NCI-H2107 (cell line): ENCODE results near the gene OSM.

Experiments
- DNase-seq: peaks from one replicate; lab custom pipeline; 2025; lab: John Stamatoyannopoulos, UW

OSM gene

DNA sequence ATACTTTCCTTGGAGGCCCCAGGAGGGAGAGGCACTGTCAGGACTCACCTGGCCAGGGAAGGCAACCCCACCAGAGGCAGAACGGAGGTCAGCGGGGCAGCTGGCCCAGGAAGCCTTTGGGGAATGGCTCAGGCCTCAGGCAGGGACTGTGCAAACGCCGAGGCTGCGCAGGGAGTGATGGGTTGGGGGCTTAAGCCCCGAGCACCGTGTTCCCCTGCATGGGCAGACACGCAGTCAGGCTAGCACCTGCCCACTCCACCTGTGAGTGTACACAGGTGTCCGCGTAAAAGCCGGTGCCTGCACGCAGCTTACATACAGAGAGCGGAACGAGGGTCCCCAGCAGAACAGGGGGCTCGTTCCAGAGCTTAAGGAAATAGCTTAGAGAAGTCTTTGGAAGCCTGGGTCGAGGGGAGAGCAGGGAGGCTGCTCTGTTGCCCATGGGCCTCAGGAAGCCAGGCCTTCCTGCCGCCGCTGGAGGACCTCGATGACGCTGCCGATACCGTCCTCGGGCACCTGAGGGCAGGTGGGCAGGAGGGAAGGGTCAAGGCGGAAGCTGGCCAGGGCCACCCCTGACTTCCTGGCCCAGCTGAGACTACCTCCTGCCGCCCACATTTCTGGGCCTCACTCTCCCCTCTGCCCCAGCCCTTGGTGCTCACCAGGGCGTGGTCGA is 18.7 kb upstream of the OSM start:
- DNase-seq, result no peak

- no peak for DNase-seq
These were observed 18.0 kb upstream of the OSM start for GRCh38 chr22:30284666-30285065.

GRCh38 chr22:30284172-30284571 is 17.5 kb upstream of the OSM start:
- DNase-seq, result no peak

- no peak for DNase-seq
These were observed 16.7 kb upstream of the OSM start for GRCh38 chr22:30283342-30283741.

GRCh38 chr22:30282616-30283046 is 16.0 kb upstream of the OSM start:
- no peak for DNase-seq

- no peak for DNase-seq
These were observed 13.9 kb upstream of the OSM start for GRCh38 chr22:30280505-30280904.

- no peak for DNase-seq
These were observed 13.3 kb upstream of the OSM start for GRCh38 chr22:30279932-30280331.

DNA sequence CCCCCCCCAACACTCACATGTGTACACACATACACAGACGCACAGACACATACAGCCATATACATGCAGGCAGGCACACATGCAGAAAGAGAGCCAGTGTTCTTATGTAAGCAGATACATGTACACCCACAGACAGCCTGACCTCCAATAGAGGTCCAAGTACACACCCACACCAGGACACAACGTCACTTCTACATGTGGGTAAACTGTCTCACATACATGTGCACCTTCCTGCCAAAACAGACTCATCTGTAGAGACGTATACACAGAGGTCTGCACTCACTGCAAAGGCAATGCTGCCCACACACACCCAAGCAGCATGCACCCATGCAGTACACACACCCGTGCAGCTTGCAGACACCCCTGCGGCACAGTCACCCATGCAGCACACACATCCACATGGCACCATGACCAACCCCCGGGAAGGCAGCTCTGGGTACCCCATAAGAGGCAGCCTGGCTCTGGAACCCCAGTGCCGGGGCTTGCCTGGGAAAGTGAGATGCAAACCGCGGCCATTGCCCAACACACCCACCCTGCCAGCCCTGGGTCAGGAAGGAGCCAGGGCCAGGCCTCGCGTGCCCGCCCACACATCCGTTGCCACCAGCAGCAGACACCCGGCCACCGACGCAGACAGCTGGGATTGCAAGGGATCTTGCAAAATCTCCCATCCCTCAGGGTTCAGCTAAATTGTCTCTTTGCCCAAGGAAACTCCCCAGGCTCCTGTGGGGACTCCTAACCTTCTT is 12.6 kb upstream of the OSM start:
- DNase-seq, result no peak

GRCh38 chr22:30277547-30278344 is 11.1 kb upstream of the OSM start:
- DNase-seq, result no peak

- DNase-seq, result no peak
These were observed 9.4 kb upstream of the OSM start for GRCh38 chr22:30276039-30276438.

GRCh38 chr22:30275625-30276024 is 9.0 kb upstream of the OSM start:
- no peak for DNase-seq

DNA sequence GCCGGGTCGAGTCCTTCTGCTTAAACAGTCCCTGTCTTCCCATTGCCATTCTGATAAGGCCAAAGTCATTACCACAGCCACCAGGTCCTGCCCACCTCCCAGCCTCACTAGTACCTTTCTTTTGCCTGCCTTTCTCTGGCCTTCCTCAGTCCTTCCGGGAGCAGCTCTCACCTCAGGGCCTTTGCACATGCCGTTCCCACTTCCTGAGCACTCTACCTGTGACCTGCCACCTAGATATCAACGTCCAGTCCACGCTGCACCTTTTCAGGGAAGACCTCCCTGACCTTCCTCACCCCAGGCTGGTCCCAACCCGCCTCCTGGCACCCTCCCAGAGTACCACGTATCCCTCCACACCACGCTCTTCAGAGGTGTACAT is 7.8 kb upstream of the OSM start:
- DNase-seq, result no peak

GRCh38 chr22:30273711-30274436 is 7.2 kb upstream of the OSM start:
- DNase-seq, result no peak

DNA sequence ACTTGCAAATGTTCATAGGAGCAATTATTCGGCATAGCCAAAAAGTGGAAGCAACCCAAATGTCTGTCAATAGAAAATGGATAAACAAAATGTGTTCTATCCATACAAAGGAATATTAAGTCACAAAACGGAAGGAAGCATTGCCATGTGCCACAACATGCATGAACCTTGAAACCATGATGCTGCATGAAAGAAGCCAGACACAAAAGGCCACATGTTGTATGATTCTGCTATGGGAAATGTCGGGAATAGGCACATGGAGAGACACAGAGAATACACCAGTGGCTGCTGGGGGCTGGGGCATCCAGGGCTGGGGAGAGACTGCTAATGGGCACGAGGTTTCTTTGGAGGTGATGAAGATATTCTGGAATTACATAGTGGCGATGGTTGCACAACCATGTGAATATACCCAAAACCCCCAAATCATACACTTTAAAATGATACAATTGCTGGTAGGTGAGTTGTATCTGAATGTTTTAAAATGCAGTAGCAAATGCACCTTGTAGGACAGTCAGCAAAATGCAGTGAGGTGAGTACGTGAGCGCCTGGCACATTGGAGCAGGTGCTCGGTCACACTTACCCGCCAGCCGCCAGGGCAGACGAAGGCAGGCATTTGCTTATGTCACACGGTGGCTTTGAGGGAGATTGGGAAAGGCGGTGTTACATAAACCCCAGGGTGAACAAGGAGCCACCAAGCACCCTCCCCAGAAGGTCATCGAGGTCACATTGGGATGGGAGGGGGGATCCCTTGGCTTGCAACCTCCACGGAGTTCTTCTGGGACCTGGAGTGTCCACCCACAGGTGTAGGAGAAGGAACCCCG is 6.3 kb upstream of the OSM start:
- DNase-seq, result no peak

- no peak for DNase-seq
These were observed 4.2 kb upstream of the OSM start for GRCh38 chr22:30270832-30271231.

DNA sequence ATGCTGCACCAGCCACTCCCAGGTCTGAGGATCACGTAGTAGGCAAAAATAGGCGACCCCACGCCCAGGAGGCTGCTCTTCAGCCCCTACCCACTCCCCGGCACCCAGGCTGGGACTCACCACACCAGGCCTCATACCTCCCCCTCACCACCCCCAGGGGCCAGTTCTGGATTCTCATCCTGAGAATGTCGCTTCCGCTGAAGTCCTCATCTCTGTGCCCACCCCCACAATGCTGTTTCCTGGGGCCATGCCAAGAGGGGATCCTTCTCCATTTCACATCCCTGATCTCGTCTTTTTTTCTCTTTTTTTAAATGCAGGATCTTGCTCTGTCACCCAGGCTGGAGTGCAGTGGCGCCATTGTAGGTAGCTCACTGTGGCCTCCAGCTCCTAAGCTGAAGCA is 1.7 kb upstream of the OSM start:
- no peak for DNase-seq

DNA sequence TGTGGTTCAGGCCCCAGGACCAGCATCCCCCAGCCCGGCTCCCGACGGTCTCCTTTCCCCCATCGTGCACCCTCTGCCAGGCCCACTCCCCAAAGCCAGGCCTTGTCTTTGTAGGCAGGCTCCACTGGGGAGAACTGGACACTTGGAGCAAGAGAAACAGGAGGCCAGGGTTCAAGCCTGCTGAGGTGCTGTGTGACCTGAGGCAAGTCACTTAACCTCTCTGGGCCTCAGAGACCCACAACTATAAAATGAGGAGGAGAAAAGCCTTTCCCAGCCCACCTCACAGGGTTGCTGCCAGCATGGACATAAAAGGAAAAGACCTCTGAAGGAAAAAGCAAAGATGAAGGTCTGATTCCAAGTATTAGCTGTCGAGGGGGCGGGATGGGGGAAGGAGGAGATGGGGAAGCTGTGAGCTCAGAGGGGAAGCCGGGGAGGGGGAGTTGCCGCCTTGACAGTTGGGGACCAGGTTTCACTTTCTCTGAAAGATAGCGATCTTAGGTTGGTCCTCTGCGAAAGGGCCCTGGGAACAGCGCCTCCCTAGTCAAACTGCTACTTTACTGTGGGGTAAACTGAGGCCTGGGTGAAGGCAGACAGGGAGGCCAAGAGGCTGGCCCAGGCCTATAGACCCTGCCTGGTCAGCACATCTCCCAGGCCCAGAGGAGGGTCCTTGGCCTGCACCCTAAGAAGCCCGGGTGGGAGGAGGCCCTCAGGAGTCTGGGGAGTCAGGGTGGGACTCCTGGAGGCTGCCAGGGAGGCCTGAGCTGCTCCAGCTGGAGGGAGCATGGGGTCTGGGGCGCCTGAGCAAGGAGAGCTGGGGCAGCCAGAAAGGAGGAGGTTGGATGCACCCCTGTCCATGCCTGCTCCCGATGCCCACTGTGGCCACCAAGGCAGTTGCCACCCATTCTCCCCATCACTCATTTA is 991 bp upstream of the OSM start:
- no peak for DNase-seq

DNA sequence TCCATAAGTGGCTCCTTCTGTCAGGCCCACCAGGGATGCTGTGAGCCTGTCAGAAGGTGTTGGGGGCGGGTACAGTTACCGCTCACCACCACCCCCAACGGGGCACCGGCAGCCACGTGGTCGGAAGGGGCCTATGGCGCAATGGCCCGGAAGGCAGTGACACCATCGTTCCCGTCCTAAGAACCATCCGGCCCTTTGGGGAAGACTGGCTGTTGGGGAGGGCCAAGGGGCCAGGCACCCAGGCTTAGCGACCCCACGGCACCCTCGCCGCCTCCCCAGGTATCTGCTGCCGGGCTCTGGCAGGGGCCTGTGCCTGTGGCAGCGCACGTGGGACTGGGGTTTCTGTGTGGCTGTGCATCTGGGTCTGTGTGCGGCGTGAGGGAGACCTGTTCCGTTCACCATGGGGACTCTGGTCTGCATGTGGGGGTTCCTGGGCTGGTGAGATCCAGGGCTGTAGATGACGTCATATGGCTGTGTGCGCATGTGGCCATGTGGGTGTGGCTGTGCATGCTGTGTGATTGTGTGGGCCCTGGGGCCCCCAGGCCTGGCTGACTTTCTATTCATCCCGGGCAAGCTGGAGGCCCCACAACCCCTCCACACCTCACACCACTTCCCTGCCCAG is 717 bp downstream of the OSM start:
- no peak for DNase-seq

DNA sequence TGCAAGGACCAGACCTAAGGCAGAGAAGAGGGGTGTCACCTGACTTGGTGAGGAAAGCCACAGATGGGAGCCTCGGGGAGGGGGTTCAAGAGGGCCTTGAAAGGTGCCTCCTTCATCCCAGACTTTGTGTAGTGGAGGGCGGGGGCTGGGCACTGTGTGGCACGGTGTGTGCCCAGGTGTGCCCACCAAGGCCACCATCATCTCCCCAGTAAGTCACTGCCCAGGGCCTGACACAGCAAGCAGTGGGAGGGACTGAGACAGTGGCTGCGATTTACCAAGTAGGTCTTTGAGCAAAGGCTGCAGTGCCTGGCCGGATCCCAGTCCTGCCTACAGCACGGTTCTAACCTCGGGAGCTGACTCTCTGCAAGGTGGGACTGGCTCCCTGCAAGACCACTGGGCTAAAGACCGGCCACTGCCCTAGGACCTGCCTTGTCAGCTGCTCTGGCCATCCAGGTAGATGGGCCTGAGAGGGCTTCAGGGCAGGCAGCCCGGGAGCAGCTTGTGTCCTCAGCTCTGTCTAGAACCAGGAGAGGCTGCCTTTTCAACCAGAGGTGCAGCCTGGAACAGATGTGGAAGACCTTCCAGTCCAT is 1.4 kb downstream of the OSM start:
- no peak for DNase-seq

- no peak for DNase-seq
These were observed 2.8 kb downstream of the OSM start for GRCh38 chr22:30263883-30264282.
